Activated T-cell treated with anti-CD3 and anti-CD28 coated beads for 24 hours (primary cell): ENCODE measurements around the gene FOSL2.

Source experiments
- DNase-seq: peaks from one replicate; pipeline ENCODE4 v3.0.0-alpha.2; 2020; ENCODE audit warnings: low read depth

The FOSL2 gene

DNA sequence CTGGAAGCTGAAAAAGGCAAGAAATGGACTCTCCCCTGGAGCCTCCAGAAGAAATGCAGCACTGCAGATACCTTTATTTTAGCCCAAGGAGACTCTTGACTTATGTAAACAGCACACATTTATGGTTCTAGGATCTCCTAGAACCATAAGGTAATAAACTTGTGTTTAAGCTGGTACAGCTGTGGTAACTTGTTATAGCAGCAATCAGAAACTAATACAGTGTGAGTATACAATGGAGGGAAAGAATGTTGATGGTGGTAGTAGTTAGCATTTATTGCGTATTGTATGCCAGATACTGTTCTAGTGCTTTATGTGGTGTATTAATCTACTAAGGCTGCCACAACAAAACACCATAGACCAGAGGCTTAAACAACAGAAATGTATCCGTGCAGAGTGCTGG is 40.6 kb downstream of the FOSL2 start:
- DNase-seq, result no peak

DNA sequence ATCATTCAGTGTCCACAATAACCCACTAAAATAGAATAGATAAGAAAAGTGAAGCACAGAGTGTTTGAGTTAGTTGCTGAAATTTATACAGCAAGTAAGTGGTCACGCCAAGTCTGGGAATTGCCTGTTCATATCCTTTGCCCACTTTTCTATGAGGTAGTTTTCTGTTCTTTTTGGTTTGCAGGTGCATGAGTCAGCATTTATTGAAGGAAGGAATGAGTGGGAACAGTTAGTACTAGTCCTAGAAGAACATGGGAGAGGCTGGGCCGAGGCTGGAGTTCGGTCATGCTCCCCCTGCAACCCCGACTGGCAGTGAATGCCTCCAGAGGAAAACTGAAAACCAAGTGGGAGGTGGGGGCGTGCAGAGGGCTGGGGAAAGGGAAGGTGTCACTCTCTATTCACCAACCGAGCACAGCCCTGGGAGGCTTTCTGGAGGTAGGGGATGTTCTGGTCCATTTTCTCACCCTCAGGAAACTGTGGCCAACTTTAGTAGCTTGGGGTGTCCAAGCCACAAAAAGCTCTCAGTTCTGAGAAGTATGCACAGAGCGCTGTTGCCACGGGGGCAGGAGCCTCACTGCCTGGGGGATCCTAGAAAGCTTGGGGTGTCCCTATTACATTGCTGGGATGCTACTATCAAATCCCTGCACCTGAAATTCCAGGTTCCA is 41.4 kb downstream of the FOSL2 start:
- DNase-seq, result no peak

DNA sequence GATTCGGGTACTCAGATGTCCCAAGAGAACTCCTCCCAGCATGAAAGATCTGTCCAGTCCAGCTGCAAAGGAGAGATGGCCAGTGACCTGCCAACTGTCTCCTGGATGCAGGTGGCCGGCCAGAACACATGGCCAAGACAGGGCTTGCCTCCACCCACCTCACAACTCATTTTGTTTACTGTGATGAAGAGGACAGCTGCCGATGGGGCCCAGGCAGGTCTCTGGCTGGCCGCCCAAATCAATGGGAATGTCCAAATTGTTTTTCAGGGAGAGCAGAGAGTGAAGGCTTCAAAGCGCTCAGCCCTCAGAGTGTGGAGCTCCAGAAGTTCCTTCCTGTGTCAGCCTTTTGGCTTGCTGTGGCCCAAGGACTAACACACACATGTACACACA is 41.9 kb downstream of the FOSL2 start:
- no peak for DNase-seq

DNA sequence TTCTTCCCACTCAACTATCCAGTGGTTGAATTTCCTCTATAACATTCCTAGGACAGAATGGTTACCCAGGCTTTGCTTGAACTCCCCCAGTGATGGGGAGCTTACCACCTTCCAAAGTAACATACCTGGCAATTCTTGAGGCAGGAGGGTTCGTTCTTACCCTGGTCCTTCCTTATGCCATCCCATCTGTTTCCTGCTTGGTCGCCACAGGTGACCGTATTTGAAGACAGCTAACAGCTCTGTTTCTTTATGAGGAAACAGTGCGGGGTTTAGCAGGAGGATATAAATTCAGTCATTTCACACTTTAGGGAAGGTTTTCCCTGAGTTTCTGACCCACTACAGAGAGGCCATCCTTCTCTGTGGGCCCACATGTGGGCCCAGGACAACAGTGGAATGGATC is 42.6 kb downstream of the FOSL2 start:
- no peak for DNase-seq

DNA sequence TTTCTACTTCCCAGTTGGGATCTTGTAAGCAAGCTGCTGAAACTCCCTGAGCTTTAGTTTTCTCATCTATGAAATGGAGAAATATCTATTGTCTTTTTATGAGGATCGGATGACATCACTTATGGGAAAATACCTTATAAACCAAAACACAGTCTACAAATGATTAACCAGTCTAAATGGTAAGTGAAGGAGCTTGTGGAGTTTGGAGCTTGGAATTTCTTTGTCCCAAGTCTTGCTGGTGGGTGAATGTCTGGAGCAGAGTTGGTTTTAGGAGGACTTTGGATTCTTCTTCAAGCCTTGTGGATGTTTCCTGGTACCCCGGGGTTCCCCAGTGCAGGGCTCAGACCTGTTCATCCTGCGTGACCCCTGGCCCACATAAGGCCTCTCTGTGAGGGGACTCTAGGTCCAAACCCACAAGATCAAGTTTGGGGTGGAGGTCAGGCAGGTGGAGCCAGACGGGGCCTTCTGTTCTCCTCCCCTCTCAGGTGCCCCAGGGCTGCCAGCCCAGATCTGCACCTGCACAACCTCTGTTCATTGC is 43.2 kb downstream of the FOSL2 start:
- DNase-seq, result no peak

DNA sequence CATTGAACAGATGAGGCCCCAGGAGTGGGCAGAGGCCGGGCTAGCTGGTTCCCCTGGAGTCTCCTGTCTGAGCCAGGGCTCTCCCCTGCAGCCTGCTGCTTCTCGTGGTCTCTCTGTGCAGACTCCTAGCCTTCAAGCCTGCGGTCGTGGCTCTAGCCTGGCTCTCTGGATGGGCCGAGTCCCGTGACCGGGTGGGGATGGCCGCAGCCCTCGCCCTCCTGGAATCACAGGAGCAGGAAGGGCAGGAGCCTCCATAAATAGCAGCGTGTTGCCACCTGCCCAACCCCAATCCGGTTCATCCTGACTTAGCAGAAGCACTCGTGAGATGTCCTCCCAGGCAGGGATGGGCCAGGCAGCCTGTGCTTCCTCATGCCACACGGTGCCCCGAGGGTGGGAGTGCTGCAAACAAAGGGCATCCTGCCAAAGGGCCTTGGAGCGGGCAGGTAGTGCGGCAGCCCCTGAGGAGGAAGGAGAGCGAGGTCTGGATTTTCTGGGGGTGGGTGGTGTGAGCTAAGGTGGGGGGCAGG is 43.9 kb downstream of the FOSL2 start:
- no peak for DNase-seq

DNA sequence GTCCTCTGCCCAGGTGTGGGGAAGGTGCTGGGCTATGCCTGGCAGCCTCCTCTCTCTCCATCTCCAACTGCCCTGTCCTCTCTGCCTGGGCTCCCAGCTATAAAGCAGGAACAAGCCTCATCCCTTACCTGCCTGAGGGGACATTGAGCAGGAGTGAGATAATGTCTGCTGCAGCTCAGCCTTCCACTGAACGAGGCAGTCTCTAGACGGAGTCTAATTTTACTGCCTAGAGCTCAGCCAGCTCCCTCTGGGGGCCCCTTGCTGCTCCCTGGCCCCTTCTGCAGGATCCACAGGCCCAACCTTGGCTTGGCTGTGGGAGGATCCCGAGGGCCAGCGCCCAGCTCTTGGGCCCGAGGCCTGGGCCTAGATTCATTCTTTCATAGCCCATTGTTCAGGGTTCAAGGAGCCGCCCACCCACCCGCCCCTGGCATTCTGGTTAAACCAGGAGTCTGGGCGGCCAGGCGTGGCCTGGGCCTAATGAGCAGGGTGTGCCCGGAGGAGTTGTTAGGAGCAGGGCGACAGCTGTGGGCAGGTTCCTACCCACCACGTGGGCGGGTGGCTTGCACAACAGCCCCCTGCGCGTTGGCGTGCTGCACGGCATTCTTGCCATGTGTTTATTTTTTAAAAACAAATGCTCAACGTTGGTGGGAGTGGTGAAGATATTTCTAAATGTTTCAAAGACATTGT is 44.6 kb downstream of the FOSL2 start:
- no peak for DNase-seq

DNA sequence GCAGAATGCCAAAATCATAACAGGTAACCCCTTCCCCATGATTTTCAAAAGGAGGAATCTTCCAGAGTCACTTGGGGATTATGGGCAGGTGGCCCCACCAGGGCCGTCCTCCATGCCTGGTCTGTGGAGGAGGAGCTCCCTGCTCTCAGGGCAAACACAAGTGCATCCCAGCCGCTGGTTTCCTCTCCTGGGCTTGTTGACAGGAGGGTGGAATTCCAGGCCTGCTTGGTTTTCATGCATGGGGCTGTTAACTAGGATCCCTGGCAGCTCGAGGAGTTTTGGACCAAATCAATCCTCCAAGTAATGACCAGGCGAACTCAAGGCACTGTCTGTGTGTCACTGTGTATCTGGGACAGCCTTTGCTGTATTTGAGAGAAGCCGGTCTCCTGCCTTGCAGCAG is 45.3 kb downstream of the FOSL2 start:
- DNase-seq, result no peak

DNA sequence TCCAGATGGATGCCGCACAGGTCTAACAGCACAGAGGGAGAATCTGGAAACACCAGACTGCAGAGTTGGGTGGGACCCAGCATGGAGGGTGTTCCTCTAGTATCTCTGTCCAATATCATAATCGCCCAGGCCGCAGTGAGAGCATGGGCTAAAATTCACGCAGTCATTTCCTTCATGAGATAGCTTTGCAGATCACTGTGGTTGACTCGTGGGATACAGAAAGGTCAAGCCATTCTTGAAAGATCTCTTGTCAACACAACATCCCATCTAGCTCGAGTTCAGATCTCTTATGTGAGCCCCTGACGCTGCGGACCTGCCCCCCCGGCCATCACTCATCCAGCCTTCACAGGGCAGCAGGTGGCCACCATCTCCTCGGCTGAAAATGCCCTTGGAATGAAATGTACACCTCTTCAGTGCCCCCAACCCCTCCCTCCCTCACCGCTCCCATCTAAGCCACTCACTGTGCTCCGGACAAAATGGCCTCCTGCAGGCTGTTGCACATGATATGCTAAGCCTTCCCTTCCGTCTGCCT is 45.9 kb downstream of the FOSL2 start:
- no peak for DNase-seq

DNA sequence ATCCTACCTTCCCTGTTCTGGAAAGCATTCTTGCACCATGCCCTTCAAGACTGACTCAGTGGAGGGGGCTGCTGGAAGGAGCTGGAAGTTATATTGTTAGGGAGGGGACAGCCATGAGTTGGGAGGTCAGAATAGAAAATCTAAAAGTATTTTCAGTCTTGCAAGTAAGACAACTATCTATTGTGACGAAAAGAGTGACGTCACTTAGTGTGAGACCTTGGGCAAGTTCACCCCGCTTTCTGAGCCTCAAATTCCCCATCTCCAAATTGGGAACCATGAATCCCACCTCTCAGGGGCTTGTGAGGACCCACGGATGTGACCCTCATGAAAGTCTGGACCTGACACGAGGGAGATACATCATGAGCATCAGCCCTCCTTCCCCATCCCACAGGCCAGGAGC is 46.5 kb downstream of the FOSL2 start:
- no peak for DNase-seq

DNA sequence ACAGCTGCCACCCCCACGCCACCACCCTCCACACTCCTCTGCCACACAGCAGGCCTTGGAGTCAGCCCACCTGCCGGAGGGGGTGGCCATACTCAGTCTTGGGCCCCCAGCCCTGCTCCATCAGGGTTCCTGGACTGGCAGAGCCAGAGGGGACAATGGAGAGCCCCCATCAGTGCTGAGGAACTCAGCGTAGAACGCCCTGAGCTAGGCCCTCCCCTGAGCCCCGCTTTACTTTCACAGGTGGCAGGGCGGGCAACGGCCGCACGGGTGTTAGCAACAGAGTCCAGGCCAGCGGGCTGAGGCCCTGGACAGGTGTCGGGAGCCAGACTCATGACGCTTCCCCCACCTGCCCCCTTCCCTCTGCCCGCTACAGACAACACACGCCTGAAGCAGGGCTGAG is 47.1 kb downstream of the FOSL2 start:
- no peak for DNase-seq

DNA sequence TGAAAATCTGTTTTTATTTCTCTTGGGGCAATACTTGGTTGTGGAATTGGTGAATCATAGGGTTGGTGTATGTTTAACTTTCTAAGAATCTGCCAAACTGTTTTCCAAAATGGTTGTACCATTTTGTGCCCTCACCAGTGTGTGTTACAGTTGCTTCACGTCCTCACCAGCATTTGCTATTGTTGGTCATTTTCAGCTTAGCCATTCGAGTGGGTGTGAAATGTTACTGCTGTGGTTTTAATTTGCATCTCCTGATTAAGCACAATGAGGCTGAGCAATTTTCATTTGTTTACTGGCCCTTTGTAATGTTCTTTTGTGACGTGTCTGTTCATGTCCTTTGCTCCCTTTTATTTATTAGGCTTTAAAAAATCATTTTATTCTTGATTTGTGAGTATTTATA is 49.7 kb downstream of the FOSL2 start:
- DNase-seq, result no peak

DNA sequence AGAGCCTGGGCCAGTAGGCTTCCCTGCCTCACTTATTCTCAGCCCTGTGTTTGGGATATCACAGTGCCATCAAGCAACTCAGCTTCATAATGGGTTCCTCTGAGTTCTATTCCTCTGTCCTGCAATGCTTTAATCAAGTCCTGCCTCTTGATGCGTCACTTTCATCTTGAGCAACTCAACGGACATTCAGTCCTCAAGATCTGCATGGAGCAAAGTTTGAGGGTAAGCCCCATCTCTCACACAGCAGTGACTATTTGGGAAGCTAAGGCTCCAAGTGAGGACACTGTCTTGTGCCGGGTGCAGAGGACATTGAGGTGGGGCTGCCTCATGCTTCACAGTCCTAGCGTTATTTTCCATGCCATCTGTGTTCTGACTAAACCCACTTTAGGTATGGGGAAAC is 52.3 kb downstream of the FOSL2 start:
- no peak for DNase-seq

DNA sequence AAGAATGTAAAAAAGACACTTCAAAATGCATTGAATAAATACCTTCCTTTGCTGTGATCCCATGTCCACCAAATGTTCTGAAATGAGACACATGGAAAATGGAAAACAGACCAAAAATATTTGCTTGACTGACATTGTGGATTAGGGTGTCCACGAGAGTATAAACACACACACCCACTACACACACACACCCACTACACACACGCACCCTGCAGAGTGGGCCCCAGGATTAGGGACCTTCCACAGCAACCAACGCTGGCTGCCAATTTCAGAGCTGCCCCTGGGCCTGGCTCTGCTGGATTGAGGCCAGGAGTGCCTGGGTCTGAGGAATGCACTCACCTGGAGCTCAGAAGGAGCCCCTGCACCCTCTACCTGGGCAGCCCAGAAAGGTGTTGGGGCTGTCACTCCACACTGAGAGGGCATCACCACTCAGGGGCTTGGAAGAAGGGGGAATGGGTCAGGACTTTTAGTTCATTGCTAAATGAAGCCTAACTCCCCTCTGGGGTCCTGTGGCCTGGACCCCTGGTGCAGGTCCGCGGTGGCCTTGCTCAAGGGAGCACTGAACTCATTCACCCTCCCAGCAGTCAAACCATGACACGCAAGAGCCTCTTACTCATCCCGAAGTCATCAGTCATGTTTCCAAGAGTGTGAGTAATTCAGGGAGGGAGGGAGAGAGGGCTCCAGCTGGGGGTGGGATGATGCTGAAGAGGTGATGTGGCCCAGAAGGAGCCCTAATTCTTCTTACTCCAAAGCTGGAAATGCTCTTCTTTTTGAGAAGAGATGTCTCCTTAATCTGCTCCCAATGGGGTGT is 53.0 kb downstream of the FOSL2 start:
- DNase-seq, result peak; percentile 65

DNA sequence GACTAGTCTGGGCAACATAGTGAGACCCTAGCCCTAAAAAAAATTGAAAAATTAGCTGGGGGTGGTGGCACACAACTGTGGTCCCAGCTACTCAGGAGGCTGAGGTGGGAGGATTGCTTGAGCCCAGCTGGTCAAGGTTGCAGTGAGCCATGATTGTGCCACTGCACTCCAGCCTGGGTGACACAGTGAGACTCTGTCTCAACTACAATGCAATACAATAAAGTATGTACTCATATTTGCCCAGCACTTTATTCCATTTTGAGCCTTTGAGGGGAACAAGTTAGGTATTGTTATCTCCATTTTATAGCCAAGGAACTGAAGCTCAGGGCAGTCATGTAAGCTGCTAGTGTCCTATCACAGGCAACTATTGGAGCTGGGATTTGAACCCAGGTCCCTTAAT is 53.9 kb downstream of the FOSL2 start:
- DNase-seq, result no peak

DNA sequence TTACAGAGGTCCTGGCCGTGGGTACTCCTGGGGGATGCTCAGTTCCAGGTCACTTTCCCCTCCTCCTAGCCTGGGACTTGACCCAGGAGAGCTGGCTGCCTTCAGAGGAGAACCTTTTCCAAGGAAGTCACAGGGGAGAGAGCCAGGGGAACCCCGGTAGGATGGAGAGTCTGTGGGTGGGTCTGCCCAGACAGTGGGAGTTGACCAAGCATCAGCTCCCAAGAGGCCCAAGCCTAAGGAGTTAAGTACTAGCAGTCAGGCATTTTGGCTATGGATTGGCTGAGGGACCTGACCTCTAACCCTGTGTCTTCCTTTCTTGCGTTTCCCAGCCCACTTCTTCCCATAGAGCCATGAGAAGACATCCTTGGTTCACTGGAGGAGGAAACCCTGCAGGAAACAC is 54.4 kb downstream of the FOSL2 start:
- DNase-seq, result no peak

DNA sequence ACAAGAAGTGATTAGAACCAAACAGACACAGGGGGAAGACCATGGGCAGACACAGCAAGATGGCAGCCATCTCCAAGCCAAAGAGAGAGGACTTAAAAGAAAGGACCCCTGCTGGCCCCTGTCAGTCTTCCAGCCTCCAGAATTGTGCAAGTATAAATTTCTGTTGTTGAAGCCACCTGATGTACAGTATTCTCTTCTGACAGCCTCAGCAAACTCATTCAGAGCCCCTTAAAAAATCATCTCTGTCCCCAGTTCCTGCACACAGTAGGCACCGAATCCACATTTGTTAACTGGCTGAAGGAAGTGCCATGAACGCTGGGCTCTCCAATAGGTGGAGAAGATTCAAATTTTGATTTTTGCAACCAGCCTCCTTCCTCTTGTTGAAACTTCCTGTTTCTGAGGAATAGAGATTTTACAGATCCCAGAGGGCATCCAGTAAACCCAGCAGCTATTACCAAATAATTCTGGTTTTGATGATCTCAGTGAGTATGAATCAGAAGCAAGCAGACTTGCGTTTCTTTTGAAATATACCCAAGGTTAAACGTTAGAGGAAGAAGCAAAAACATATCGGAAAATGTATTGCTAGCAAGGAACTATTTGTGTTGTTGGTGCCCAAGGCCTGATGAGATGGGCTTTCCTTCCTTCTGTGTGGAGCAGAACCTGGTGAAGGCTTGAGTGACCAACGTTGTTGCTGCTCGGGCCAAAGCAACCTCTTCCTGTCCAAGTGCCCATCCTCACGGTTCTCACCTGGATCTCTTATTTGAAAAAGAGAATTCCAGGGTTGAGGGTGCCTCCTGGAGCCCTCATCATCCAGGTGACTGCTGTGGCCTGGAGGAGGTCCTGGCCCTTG is 55.5 kb downstream of the FOSL2 start:
- DNase-seq, result no peak

DNA sequence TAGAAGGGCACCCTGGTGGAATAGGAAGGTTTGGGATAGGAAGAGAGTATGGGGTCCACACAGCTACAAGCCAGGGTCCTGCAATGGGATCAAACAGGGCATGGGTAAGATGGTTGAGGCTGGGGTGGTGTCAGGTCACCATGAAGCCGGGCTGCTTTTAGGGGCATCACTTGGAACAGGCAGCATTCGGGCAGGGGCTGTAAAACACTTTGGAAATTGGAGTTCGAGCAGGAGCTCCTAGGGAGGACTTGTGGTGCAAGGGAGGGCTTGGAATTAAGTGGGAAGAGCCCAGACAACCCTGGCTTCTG is 56.1 kb downstream of the FOSL2 start:
- no peak for DNase-seq

DNA sequence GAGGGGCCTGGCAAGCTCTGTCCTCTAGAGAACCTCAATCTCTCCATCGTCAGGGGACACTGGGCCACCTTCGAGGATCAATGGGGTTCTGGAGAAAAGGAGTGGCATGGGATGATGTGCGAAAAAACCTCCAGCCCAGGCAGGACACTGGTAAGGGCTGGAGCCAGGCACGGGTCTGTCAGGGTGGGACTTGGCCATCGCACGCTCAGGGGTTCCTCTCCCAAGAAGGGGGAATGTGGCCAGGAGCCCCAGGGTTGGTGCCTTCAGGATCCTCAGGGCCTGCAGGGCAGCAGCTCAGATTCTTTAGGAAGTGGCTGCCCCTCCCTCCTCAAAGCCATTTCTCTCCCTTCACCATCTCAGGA is 56.4 kb downstream of the FOSL2 start:
- DNase-seq, result no peak

DNA sequence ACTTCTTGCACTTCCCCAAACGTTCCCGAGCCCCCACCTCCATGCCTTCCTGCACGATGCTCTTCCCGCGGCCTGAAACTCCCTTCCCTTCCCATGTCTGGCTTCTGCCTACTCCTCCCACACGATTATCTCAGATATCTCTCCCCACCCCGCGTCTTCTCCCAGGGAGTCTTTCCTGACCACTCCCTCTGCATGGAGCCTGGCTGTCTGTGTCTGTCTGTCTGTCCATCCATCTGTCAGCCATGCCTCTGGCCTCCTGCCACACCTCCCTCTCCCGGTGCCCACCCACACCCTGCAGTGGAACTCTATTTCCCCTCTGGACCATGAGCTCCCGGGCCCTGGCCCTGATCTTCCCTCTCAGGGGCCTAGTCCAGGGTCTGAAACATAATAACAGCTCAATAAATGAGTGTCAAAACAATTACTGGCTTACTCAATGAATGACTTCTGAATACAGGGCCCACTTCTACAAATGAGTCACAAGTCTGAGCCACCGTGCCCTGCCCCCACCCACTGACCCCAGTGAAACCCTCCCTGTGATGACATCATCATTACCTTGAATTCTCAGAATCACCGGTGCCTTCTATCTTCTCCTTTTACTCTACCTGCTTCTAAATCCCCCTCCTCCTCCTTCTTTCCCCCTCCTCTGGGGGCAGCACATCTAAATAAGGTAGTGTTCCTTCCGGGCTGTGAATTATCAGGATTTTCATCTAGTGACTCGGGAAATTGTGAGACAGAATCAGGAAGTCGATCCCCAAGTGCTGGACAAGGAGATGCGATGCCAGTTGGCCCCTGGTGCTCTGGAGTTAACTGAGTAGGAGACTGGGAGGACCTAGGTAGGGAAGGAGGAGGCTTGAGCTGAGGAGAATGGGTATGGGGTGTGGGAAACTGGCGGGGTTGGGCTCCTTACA is 57.1 kb downstream of the FOSL2 start:
- peak; percentile 79 for DNase-seq
